Thoracic aorta (tissue), 2 donors: ENCODE results near the gene UACA. TPM values are rescaled to one million over a fixed set of nuclear protein-coding genes. Genes with fewer than 3 reads are reported as not detected.

Experiments
- ATAC-seq: fragments of 150-250 bp; one replicate; pipeline ENCODE4 v1.8.0; 2017; ENCODE audit warnings: low read depth; ENCODE audit not compliant: insufficient number of reproducible peaks, low FRiP score
- DNase-seq: peaks from one replicate; pipeline ENCODE4 v3.0.0-alpha.2; 2020; ENCODE audit warnings: low spot score
- H3K27ac ChIP-seq, 2 donors: fragments of 200-600 bp; sonication (generic); 1 replicate in 1 of 2; 2 replicates in 1 of 2; pipeline ENCODE4 v1.5.1; 2016; ENCODE audit warnings: mild to moderate bottlenecking in 2 of 2, moderate library complexity in 2 of 2
- H3K27me3 ChIP-seq: fragments of 200-600 bp; sonication (generic); replicated peaks from 2 replicates; pipeline ENCODE4 v1.6.0; 2016; ENCODE audit warnings: mild to moderate bottlenecking; ENCODE audit not compliant: insufficient read depth
- H3K36me3 ChIP-seq: fragments of 200-600 bp; sonication (generic); one replicate; pipeline ENCODE4 v1.5.1; 2016
- H3K4me1 ChIP-seq, 2 donors: fragments of 200-600 bp; sonication (generic); 1 replicate in 1 of 2; 2 replicates in 1 of 2; pipeline versions ENCODE4 v1.5.1 to v1.6.0; 2016; ENCODE audit warnings: low read depth in 2 of 2, mild to moderate bottlenecking in 1 of 2; ENCODE audit not compliant: control insufficient read depth in 1 of 2
- H3K4me3 ChIP-seq: fragments of 200-600 bp; sonication (generic); 2 replicates; pipeline ENCODE4 v1.5.1; 2016; ENCODE audit warnings: mild to moderate bottlenecking
- H3K9me3 ChIP-seq: fragments of 200-600 bp; sonication (generic); 2 replicates; pipeline ENCODE4 v1.5.1; 2016
- CTCF ChIP-seq: fragments of 200-600 bp; sonication (generic); IDR thresholded peaks from one replicate; pipeline ENCODE4 v1.5.1; 2019; ENCODE audit warnings: antibody characterized with exemption
- total RNA-seq, 2 donors: library from RNA; depleted of rRNA; stranded (reverse); fragments of >200 nt; gene quantifications; one replicate each; pipeline versions ENCODE4 v1.1.0 to v1.2.3, GENCODE V29; 2016

The UACA gene
- total RNA-seq, 2 donors from 2014 or later = 107 to 118 TPM

DNA sequence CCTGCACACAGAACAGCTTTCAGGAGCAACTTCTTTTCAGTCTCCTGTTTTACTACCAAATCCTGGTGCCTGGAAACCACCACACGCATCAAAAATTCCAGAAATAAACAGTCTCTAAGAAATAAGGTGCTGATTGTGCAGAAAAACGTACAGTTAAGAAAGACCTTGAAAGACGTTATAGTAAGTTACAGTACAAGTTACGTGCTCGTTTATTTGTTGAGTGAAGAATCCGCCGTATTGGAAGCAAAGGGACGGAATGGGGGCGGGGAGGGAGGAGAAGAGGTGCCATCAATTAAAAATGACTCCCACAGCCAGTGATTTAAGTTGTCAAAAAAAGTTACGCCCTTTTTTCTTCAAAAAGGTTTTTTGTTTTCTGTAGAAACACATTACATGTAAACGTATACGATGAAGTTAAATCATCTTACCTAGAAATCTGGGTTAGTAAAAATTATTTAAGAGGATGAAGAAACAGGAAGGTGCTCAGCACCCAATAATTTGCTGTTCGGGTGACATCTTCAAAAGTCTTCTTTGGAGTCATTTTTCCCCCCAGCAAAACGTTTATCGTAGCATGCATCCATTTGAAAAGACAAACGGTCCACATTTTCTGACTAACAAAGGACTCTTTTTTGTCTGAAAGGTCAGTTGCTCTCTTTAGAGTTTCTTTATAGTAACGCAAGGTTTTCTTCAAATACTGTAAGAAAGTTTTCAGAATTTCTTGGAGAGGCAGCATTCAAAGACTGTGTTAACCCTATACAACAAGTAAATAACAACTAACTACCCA is 782 bp upstream of the UACA start:
- Histone ChIP-seq H3K27ac (peak overlapping the region; percentile 93 to 95), H3K4me3 (peak overlapping the region; percentile 89)
- ATAC-seq = no peak

DNA sequence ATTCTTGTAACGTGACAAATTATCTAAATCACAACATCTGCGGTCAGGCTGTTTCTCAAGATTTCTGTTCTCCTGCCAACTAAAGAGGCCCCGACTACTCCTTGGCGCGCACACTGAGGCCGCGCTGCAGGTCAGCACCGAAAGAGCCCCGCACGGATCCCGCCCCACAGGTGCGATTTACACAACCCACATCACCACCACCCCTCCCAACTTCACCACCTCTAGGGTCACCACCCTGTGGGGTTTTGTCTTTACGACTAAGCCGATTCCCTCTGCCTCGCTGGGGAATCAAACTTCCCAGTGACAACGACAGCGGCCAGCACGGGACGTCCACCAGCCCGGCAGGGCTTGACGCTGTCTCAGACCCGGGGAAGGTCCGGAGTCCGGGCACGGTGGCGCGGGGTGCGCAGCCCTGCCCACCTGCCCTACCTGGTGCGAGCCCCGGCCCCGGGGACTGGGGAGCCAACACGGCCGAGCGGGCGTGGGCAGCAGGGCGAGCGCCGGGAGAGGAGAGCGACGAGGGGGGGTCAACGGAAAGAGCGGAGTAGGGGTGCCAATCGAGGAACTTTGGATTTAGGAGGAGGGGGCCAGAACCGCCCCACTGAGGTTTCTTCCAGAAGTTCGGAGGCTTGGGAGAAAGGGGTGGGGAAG is 764 bp downstream of the UACA start:
- TF ChIP-seq CTCF = no peak
- DNase-seq = no peak

More for the DNA sequence above, 782 bp upstream of the UACA start:
- Histone ChIP-seq H3K9me3 (no peaks in the 10 kb centered on the region), H3K27me3 (no peaks in the 10 kb centered on the region), H3K4me1 (peaks cover 19 to 43% of the 10 kb centered on the region in 2 donors), H3K36me3 (no peaks in the 10 kb centered on the region)
- no peak for DNase-seq
- no peak for TF ChIP-seq CTCF

DNA sequence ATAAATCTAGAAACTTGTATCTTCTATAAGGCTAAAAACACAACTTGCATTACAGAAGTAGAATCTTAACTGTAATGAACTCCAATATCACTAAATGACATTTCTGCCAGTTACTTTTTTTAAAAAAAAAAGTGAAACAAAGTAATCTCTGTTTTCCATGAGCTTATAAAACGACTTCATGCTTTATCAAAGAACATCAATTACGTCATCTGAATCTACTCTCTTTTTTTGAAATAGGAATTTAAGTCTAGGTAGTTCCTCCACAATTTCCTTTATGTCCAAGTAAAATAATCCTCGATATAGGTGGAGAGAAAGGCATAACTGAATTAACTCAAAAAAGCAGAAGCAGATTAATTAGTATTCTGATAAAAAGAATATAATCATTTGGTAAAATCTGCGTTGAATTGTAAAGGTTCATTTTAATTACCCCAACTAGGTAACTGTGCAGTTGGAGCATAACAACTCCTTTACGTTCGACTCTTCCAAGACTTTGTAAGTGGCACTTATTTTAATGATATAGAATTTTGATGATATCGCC is 1.4 kb downstream of the UACA start:
- no peaks in the 10 kb centered on the region for H3K36me3 ChIP-seq
- no peak for TF ChIP-seq CTCF
- H3K4me3 ChIP-seq = peak overlapping the region; percentile 89
- peaks cover 34 to 57% of the 10 kb centered on the region in 2 donors for H3K4me1 ChIP-seq
- H3K27ac ChIP-seq = peak overlapping the region; percentile 93 to 95
- H3K9me3 ChIP-seq = no peaks in the 10 kb centered on the region
- DNase-seq (no peak), ATAC-seq (no peak)
- H3K27me3 ChIP-seq = no peaks in the 10 kb centered on the region

More for the DNA sequence above, 764 bp downstream of the UACA start:
- Histone ChIP-seq H3K36me3 (no peaks in the 10 kb centered on the region), H3K4me3 (peak overlapping the region; percentile 89), H3K27me3 (no peaks in the 10 kb centered on the region), H3K4me1 (peaks cover 29 to 52% of the 10 kb centered on the region in 2 donors), H3K9me3 (no peaks in the 10 kb centered on the region), H3K27ac (peak overlapping the region; percentile 93 to 95)
- ATAC-seq = no peak

GRCh38 chr15:70761046-70761445 is 2.3 kb downstream of the UACA start:
- Histone ChIP-seq H3K27me3 (no peaks in the 10 kb centered on the region), H3K27ac (no peak overlapping the region), H3K4me1 (peaks cover 34 to 57% of the 10 kb centered on the region in 2 donors), H3K36me3 (no peaks in the 10 kb centered on the region), H3K9me3 (no peaks in the 10 kb centered on the region), H3K4me3 (peak overlapping the region; percentile 89)
- no peak for TF ChIP-seq CTCF
- no peak for DNase-seq
- ATAC-seq = no peak

DNA sequence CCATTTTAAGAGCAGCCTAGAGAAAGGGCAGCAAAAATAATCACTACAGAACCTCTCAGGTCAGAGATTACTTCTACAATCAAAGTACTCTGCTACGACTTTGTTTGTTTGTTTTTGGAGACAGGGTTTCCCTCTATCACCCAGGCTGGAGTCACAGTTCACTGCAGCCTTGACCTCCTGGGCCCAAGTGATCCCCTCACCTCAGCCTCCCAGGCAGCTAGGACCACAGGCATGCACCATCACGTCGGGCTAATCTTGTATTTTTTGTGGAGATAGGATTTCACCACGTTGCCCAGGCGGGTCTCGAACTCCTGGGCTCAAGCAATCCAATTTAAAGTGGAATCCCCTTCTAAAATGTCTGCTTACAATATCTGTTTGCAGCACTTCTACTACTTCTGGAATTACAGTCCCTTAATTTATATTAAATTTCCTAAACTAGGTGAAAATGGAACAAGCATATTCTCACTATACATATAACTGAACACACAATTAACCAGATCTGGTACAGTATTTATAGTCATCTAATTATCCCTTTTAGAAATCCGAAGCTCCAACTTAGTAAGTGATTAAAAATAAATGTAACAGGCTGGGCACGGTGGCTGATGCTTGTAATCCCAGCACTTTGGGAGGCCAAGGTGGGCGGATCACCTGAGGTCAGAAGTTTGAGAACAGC is 4.4 kb downstream of the UACA start:
- Histone ChIP-seq H3K4me3 (peak overlapping the region; percentile 47), H3K9me3 (no peaks in the 10 kb centered on the region), H3K27me3 (no peaks in the 10 kb centered on the region), H3K4me1 (peaks cover 34 to 53% of the 10 kb centered on the region in 2 donors), H3K36me3 (no peaks in the 10 kb centered on the region), H3K27ac (peak overlapping the region; percentile 27 to 70)
- ATAC-seq = no peak
- DNase-seq = no peak
- no peak for TF ChIP-seq CTCF
